Muscle layer of duodenum (tissue), 2 donors: ENCODE results near the gene NEBL.

Experiments used
- H3K27ac ChIP-seq: one replicate; pipeline ENCODE4 v1.7.0; 2013; ENCODE audit warnings: mild to moderate bottlenecking, low read length
- H3K27me3 ChIP-seq: one replicate; pipeline ENCODE4 v1.7.0; 2013; ENCODE audit warnings: low read depth, mild to moderate bottlenecking, control low read depth, low read length
- H3K36me3 ChIP-seq, 2 donors: one replicate each; pipeline ENCODE4 v1.7.0; 2013; ENCODE audit warnings: low read length in 2 of 2, control low read depth in 1 of 2, mild to moderate bottlenecking in 1 of 2; ENCODE audit not compliant: insufficient read depth in 2 of 2, control insufficient read depth in 1 of 2
- H3K4me1 ChIP-seq, 2 donors: one replicate each; pipeline ENCODE4 v1.7.0; 2013; ENCODE audit warnings: low read length in 2 of 2, mild to moderate bottlenecking in 2 of 2, control low read depth in 1 of 2, moderate library complexity in 1 of 2; ENCODE audit not compliant: insufficient read depth in 2 of 2, control insufficient read depth in 1 of 2
- H3K4me3 ChIP-seq, 2 donors: one replicate each; pipeline ENCODE4 v1.7.0; 2013; ENCODE audit warnings: low read length in 2 of 2, low read depth in 1 of 2, mild to moderate bottlenecking in 1 of 2
- H3K9me3 ChIP-seq, 2 donors: one replicate each; pipeline ENCODE4 v1.7.0; 2013; ENCODE audit warnings: low read length in 2 of 2, control low read depth in 1 of 2, mild to moderate bottlenecking in 1 of 2; ENCODE audit not compliant: control insufficient read depth in 1 of 2
- donor health status: healthy.

The NEBL gene

DNA sequence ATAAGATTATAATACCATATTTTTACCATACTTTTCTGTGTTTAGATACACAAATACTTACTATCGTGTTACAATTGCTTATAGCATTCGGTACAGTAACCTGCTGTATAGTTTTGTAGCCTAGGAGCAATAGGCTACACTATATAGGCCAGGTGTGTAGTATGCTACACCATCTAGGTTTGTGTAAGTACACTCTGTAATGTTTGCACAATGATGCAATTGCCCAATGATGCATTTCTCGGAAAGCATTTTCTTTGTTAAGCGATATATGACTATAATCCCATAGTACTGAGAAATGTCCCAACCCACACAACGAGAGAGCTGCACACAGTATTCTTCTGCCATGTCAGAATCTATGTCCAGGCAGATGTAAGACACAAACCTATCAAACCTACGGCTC is 160.0 kb downstream of the NEBL start:
- H3K4me1 ChIP-seq: no peaks in the 10 kb centered on the region
- H3K9me3 ChIP-seq: no peaks in the 10 kb centered on the region
- H3K4me3 ChIP-seq: no peak overlapping the region
- no peaks in the 10 kb centered on the region for H3K27me3 ChIP-seq
- H3K36me3 ChIP-seq: no peaks in the 10 kb centered on the region
- no peak overlapping the region for H3K27ac ChIP-seq
